GM23338 (cell line): ENCODE results near the gene MIF. TPM values are rescaled to one million over a fixed set of nuclear protein-coding genes. Genes with fewer than 3 reads are reported as not detected.

Experiments
- CREB1 ChIP-seq: fragments of 250-450 bp; sonication (Bioruptor Pico); IDR thresholded peaks from 2 replicates; pipeline ENCODE4 v1.5.0; 2020; ENCODE audit warnings: low read depth, mild to moderate bottlenecking, moderate library complexity
- EZH2phosphoT487 ChIP-seq: fragments of 200-600 bp; sonication (generic); IDR thresholded peaks from one replicate; pipeline ENCODE4 v1.8.1; 2018; ENCODE audit warnings: antibody characterized with exemption; ENCODE audit not compliant: unreplicated experiment
- NANOG ChIP-seq: IDR thresholded peaks from 2 replicates; pipeline ENCODE4 v1.6.1; 2016; ENCODE audit warnings: antibody characterized with exemption, borderline replicate concordance
- POLR2AphosphoS5 ChIP-seq: IDR thresholded peaks from 2 replicates; pipeline ENCODE4 v1.6.1; 2016; ENCODE audit warnings: antibody characterized with exemption, low read depth
- STAT1 ChIP-seq: IDR thresholded peaks from one replicate; pipeline ENCODE4 v1.6.1; 2016; ENCODE audit warnings: antibody characterized with exemption; ENCODE audit not compliant: unreplicated experiment
- ZNF331 ChIP-seq: fragments of 250-450 bp; sonication (Bioruptor Pico); IDR thresholded peaks from 2 replicates; pipeline ENCODE4 v1.5.0; 2020; ENCODE audit warnings: low read depth, mild to moderate bottlenecking, moderate library complexity
- polyA plus RNA-seq: library from polyadenylated mRNA; unstranded; fragments of >200 nt; fragmentation: Nextera tagmentation; extraction: Ambion mirVana; gene quantifications from 2 replicates; pipeline ENCODE4 v1.2.1, GENCODE V29; 2016
- total RNA-seq: library from RNA; depleted of rRNA; stranded (reverse); fragments of >200 nt; shearing (Covaris generic); gene quantifications from 2 replicates; pipeline ENCODE4 v1.2.3, GENCODE V29; 2014
- TF ChIP-seq, protein P1 (sequence below): fragments of 250-450 bp; sonication (Bioruptor Pico); IDR thresholded peaks from 2 replicates; pipeline ENCODE4 v1.5.0; 2020; ENCODE audit warnings: mild to moderate bottlenecking, moderate library complexity
- TF ChIP-seq, protein P2 (sequence below): IDR thresholded peaks from 2 replicates; pipeline ENCODE4 v1.6.1; 2016; ENCODE audit warnings: antibody characterized with exemption
- TF ChIP-seq, protein P3 (sequence below): IDR thresholded peaks from one replicate; pipeline ENCODE4 v1.6.1; 2018; ENCODE audit warnings: antibody characterized with exemption; ENCODE audit not compliant: unreplicated experiment

The MIF gene
- total and polyA plus RNA-seq, 2 experiments from 2014 or later, result 800 to 5,205 TPM

DNA sequence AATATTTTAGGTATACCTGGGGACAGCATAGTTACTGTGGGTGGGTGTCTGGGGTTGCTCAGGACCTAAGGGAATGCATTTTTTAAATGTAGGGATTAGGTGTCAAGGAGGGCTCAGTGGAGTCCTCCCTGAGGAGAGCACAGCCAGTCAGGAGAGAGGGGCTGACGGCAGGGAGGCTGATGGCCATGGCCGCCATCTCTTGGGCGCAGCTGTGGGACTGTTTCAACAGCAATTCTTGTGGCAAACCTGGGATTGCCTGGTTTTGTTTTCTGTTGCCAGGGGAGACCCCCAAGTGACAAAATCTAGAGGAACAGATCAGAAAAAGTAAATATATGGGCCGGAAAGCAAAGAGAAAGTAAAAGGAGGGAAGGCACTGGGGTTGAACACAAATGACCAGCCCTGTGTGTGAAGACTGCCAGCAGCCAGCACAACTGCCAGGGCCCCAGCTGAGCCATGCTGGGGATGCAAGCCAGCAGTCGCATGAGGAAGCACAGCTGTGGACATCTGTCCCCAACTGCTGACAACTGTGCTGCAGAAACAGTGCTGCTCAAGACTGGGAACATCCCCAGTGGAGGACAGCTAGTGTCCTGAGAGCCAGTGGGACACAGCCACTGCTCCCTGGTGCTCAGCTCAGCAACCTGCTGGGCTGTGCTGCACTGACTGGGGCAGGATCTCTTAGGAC lies 10.5 kb downstream of the MIF start (continued):
- TF ChIP-seq, protein P1, sequence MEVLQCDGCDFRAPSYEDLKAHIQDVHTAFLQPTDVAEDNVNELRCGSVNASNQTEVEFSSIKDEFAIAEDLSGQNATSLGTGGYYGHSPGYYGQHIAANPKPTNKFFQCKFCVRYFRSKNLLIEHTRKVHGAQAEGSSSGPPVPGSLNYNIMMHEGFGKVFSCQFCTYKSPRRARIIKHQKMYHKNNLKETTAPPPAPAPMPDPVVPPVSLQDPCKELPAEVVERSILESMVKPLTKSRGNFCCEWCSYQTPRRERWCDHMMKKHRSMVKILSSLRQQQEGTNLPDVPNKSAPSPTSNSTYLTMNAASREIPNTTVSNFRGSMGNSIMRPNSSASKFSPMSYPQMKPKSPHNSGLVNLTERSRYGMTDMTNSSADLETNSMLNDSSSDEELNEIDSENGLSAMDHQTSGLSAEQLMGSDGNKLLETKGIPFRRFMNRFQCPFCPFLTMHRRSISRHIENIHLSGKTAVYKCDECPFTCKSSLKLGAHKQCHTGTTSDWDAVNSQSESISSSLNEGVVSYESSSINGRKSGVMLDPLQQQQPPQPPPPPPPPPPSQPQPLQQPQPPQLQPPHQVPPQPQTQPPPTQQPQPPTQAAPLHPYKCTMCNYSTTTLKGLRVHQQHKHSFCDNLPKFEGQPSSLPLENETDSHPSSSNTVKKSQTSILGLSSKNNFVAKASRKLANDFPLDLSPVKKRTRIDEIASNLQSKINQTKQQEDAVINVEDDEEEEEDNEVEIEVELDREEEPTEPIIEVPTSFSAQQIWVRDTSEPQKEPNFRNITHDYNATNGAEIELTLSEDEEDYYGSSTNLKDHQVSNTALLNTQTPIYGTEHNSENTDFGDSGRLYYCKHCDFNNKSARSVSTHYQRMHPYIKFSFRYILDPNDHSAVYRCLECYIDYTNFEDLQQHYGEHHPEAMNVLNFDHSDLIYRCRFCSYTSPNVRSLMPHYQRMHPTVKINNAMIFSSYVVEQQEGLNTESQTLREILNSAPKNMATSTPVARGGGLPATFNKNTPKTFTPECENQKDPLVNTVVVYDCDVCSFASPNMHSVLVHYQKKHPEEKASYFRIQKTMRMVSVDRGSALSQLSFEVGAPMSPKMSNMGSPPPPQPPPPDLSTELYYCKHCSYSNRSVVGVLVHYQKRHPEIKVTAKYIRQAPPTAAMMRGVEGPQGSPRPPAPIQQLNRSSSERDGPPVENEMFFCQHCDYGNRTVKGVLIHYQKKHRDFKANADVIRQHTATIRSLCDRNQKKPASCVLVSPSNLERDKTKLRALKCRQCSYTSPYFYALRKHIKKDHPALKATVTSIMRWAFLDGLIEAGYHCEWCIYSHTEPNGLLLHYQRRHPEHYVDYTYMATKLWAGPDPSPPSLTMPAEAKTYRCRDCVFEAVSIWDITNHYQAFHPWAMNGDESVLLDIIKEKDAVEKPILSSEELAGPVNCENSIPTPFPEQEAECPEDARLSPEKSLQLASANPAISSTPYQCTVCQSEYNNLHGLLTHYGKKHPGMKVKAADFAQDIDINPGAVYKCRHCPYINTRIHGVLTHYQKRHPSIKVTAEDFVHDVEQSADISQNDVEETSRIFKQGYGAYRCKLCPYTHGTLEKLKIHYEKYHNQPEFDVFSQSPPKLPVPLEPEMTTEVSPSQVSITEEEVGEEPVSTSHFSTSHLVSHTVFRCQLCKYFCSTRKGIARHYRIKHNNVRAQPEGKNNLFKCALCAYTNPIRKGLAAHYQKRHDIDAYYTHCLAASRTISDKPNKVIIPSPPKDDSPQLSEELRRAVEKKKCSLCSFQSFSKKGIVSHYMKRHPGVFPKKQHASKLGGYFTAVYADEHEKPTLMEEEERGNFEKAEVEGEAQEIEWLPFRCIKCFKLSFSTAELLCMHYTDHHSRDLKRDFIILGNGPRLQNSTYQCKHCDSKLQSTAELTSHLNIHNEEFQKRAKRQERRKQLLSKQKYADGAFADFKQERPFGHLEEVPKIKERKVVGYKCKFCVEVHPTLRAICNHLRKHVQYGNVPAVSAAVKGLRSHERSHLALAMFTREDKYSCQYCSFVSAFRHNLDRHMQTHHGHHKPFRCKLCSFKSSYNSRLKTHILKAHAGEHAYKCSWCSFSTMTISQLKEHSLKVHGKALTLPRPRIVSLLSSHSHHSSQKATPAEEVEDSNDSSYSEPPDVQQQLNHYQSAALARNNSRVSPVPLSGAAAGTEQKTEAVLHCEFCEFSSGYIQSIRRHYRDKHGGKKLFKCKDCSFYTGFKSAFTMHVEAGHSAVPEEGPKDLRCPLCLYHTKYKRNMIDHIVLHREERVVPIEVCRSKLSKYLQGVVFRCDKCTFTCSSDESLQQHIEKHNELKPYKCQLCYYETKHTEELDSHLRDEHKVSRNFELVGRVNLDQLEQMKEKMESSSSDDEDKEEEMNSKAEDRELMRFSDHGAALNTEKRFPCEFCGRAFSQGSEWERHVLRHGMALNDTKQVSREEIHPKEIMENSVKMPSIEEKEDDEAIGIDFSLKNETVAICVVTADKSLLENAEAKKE, result no peak
- TF ChIP-seq ZNF331 (CRISPR knock-in tag) (no peak), NANOG (no peak), STAT1 (no peak), CREB1 (CRISPR knock-in tag) (no peak), EZH2phosphoT487 (no peak), POLR2AphosphoS5 (no peak)
- TF ChIP-seq, protein P2, sequence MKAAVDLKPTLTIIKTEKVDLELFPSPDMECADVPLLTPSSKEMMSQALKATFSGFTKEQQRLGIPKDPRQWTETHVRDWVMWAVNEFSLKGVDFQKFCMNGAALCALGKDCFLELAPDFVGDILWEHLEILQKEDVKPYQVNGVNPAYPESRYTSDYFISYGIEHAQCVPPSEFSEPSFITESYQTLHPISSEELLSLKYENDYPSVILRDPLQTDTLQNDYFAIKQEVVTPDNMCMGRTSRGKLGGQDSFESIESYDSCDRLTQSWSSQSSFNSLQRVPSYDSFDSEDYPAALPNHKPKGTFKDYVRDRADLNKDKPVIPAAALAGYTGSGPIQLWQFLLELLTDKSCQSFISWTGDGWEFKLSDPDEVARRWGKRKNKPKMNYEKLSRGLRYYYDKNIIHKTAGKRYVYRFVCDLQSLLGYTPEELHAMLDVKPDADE, result no peak
- TF ChIP-seq, protein P3, sequence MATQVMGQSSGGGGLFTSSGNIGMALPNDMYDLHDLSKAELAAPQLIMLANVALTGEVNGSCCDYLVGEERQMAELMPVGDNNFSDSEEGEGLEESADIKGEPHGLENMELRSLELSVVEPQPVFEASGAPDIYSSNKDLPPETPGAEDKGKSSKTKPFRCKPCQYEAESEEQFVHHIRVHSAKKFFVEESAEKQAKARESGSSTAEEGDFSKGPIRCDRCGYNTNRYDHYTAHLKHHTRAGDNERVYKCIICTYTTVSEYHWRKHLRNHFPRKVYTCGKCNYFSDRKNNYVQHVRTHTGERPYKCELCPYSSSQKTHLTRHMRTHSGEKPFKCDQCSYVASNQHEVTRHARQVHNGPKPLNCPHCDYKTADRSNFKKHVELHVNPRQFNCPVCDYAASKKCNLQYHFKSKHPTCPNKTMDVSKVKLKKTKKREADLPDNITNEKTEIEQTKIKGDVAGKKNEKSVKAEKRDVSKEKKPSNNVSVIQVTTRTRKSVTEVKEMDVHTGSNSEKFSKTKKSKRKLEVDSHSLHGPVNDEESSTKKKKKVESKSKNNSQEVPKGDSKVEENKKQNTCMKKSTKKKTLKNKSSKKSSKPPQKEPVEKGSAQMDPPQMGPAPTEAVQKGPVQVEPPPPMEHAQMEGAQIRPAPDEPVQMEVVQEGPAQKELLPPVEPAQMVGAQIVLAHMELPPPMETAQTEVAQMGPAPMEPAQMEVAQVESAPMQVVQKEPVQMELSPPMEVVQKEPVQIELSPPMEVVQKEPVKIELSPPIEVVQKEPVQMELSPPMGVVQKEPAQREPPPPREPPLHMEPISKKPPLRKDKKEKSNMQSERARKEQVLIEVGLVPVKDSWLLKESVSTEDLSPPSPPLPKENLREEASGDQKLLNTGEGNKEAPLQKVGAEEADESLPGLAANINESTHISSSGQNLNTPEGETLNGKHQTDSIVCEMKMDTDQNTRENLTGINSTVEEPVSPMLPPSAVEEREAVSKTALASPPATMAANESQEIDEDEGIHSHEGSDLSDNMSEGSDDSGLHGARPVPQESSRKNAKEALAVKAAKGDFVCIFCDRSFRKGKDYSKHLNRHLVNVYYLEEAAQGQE, result no peak
